Duodenal mucosa (tissue), 2 donors: ENCODE data around the gene FBP1.
"Not testable (repeated sequence)": the region's sequence is repeated elsewhere in the genome, so short reads cannot be mapped to it uniquely, and the experiment has no call there.

Experiments used
- H3K27ac ChIP-seq: one replicate; pipeline ENCODE4 v1.7.0; 2013; ENCODE audit warnings: low read depth, low read length
- H3K27me3 ChIP-seq, 2 donors: one replicate each; pipeline ENCODE4 v1.7.0; 2013; ENCODE audit warnings: low read length in 2 of 2, control low read depth in 1 of 2; ENCODE audit not compliant: insufficient read depth in 2 of 2, control insufficient read depth in 1 of 2
- H3K36me3 ChIP-seq, 2 donors: one replicate each; pipeline ENCODE4 v1.7.0; 2013; ENCODE audit warnings: low read length in 2 of 2, control low read depth in 1 of 2; ENCODE audit not compliant: insufficient read depth in 2 of 2, control insufficient read depth in 1 of 2
- H3K4me1 ChIP-seq, 2 donors: one replicate each; pipeline ENCODE4 v1.7.0; 2013; ENCODE audit warnings: low read length in 2 of 2, control low read depth in 1 of 2; ENCODE audit not compliant: insufficient read depth in 2 of 2, control insufficient read depth in 1 of 2
- H3K4me3 ChIP-seq, 2 donors: one replicate each; pipeline ENCODE4 v1.7.0; 2013; ENCODE audit warnings: low read length in 2 of 2, low read depth in 1 of 2
- H3K9ac ChIP-seq, 2 donors: one replicate each; pipeline ENCODE4 v1.7.0; 2013; ENCODE audit warnings: low read length in 2 of 2, low read depth in 1 of 2
- H3K9me3 ChIP-seq, 2 donors: one replicate each; pipeline ENCODE4 v1.7.0; 2013; ENCODE audit warnings: low read length in 2 of 2, control low read depth in 1 of 2; ENCODE audit not compliant: control insufficient read depth in 1 of 2

Gene FBP1

DNA sequence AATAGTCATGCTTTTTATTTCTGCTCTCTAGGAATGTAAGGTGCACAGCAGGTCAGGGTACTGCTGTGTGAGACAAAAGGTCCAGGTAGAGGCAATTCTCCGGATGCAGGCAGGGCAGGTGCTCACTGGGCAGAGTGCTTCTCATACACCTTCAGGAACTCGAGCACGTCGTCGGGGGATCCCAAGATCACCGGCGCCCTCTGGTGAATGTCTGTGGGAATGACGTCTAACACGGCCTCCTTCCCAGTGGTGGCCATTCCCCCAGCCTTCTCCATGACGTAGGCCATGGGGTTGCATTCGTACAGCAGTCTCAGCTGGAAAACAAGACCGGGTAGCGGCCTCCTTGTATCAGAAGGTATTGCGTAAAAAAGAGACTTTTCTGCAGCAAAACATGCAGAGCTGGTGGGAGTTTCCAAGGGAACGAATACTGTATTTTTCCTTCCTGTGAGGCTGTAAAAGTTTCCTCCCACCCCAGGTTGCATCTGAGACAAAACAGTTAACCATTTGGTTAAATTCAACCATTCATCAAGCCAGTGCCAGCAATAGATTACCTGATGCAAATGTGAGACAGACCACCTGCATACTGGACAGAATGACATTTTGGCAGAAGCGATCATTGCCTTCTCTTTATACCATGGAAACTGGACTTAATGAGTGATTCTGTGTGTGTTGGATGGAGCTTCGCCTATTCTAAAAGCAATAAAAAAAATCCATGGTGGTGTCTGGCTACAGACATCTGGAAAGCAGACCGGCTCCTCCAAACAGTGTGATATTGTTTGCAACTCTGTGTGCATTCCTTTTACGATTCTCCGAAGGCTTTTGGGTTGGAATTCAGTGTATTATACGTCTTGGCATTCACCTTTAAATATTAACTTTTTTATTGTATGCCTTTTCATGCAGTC, 35.8 kb downstream of the FBP1 start:
- H3K27me3 ChIP-seq, result no peaks in the 10 kb centered on the region
- no peaks in the 10 kb centered on the region for H3K9me3 ChIP-seq
- no peak overlapping the region for H3K4me3 ChIP-seq
- peaks cover 0 to 22% of the 10 kb centered on the region in 2 donors for H3K36me3 ChIP-seq
- no peak overlapping the region for H3K27ac ChIP-seq
- H3K4me1 ChIP-seq, result peaks cover 36 to 40% of the 10 kb centered on the region in 2 donors
- no peak overlapping the region for H3K9ac ChIP-seq

- Histone ChIP-seq H3K27ac (no peak overlapping the region), H3K9ac (no peak overlapping the region), H3K4me1 (peaks cover 30 to 34% of the 10 kb centered on the region in 2 donors), H3K9me3 (no peaks in the 10 kb centered on the region), H3K27me3 (no peaks in the 10 kb centered on the region), H3K36me3 (peaks cover 0 to 22% of the 10 kb centered on the region in 2 donors), H3K4me3 (no peak overlapping the region)
Measured at GRCh38 chr9:94602666-94603065, 36.7 kb downstream of the FBP1 start.

DNA sequence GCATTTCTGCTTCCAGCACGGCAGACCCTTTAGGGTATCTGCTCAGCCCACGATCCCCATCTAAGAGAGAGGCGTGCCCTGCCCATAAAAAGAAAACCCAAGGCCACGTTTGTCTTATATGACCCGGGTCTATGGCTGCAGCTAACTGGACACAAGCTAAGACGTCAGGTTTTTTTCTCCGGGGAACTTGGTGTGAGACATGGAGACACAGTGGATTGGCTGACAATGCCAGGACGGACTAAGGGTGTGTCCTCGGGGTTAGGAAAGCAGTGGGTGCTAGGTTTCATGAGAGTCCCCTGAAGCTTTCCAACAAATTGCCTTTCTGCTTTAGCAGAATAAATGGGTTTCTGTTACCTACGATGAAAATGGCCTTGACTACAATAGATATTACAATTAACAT, 38.6 kb downstream of the FBP1 start:
- peaks cover 13 to 19% of the 10 kb centered on the region in 2 donors for H3K4me1 ChIP-seq
- H3K4me3 ChIP-seq, result no peak overlapping the region
- H3K9me3 ChIP-seq, result no peaks in the 10 kb centered on the region
- no peak overlapping the region for H3K27ac ChIP-seq
- no peak overlapping the region for H3K9ac ChIP-seq
- H3K36me3 ChIP-seq, result peaks cover 0 to 14% of the 10 kb centered on the region in 2 donors
- H3K27me3 ChIP-seq, result no peaks in the 10 kb centered on the region

- peaks cover 13 to 19% of the 10 kb centered on the region in 2 donors for H3K4me1 ChIP-seq
- H3K4me3 ChIP-seq, result no peak overlapping the region
- H3K36me3 ChIP-seq, result peaks cover 0 to 11% of the 10 kb centered on the region in 2 donors
- no peak overlapping the region for H3K9ac ChIP-seq
- H3K27me3 ChIP-seq, result no peaks in the 10 kb centered on the region
- H3K9me3 ChIP-seq, result no peaks in the 10 kb centered on the region
- H3K27ac ChIP-seq, result no peak overlapping the region
Measured at GRCh38 chr9:94600258-94600657, 39.1 kb downstream of the FBP1 start.

GRCh38 chr9:94599102-94599501, 40.2 kb downstream of the FBP1 start:
- H3K9me3 ChIP-seq, result no peaks in the 10 kb centered on the region
- peaks cover 0 to 4% of the 10 kb centered on the region in 2 donors for H3K36me3 ChIP-seq
- no peak overlapping the region for H3K9ac ChIP-seq
- no peaks in the 10 kb centered on the region for H3K27me3 ChIP-seq
- peaks cover 17% of the 10 kb centered on the region in 2 donors for H3K4me1 ChIP-seq
- no peak overlapping the region for H3K27ac ChIP-seq
- no peak overlapping the region for H3K4me3 ChIP-seq

GRCh38 chr9:94593459-94594345, 45.6 kb downstream of the FBP1 start, which contains the start of gene FBP2:
TSS of gene FBP2 (minus strand) at chr9:94593824. CDS start at chr9:94593726, 98 bp downstream.
- Histone ChIP-seq H3K27me3 (no peaks in the 10 kb centered on the region), H3K27ac (no peak within 1 kb of the TSS), H3K4me1 (peaks cover 14 to 19% of the 10 kb centered on the region in 2 donors), H3K9ac (peak within 1 kb of the TSS; percentile 28 to 51), H3K36me3 (no peaks in the 10 kb centered on the region), H3K4me3 (peak within 1 kb of the TSS; percentile 31 to 45), H3K9me3 (no peaks in the 10 kb centered on the region)

- not testable (repeated sequence) for H3K9ac ChIP-seq, H3K27me3 ChIP-seq, H3K36me3 ChIP-seq, H3K27ac ChIP-seq, H3K4me3 ChIP-seq, H3K9me3 ChIP-seq
- peaks cover 14 to 19% of the 10 kb centered on the region in 2 donors for H3K4me1 ChIP-seq
Measured at GRCh38 chr9:94592683-94593082, 46.6 kb downstream of the FBP1 start.

DNA sequence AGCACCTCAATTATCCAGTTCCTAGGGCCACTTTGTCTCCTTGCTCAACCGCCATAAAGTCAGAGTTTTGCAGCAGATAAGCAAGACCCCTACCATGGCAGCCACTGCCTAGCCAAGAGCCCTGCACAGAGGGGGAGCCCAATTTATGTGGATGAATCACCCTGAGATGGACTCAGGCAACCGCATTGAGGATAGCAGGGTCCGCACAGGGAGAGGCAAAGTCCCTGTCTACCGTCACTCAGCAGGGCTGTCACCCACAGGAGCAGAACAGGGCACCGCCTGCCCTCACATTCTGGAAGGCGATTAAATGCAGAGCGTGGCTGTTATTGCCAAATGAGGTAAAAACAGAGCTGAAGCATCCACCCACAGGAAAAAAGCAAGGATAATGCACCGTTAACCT, 47.4 kb downstream of the FBP1 start:
- H3K4me1 ChIP-seq, result peaks cover 14 to 19% of the 10 kb centered on the region in 2 donors

DNA sequence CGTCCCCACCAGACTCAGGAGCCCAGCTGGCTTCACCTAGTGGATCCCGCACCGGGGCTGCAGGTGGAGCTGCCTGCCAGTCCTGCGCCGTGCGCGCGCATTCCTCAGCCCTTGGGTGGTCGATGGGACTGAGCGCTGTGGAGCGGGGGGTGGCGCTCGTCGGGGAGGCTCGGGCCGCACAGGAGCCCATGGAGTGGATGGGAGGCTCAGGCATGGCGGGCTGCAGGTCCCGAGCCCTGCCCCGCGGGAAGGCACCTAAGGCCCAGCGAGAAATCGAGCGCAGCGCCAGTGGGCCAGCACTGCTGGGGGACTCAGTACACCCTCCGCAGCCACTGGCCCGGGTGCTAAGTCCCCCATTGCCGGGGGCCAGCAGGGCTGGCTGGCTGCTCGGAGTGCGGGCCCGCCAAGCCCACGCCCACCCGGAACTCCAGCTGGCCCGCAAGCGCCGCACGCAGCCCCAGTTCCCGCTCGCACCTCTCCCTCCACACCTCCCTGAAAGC, 48.2 kb downstream of the FBP1 start:
- not testable (repeated sequence) for H3K9me3 ChIP-seq, H3K36me3 ChIP-seq, H3K9ac ChIP-seq, H3K27ac ChIP-seq, H3K4me3 ChIP-seq, H3K27me3 ChIP-seq
- H3K4me1 ChIP-seq, result peaks cover 14 to 19% of the 10 kb centered on the region in 2 donors

More for the DNA sequence above, 47.4 kb downstream of the FBP1 start:
- H3K9me3 ChIP-seq, result no peaks in the 10 kb centered on the region
- H3K27ac ChIP-seq, result no peak overlapping the region
- no peaks in the 10 kb centered on the region for H3K27me3 ChIP-seq
- H3K9ac ChIP-seq, result no peak overlapping the region
- no peak overlapping the region for H3K4me3 ChIP-seq
- H3K36me3 ChIP-seq, result no peaks in the 10 kb centered on the region

- H3K27ac ChIP-seq, result no peak overlapping the region
- H3K4me3 ChIP-seq, result no peak overlapping the region
- no peaks in the 10 kb centered on the region for H3K9me3 ChIP-seq
- no peak overlapping the region for H3K9ac ChIP-seq
- H3K36me3 ChIP-seq, result no peaks in the 10 kb centered on the region
- H3K4me1 ChIP-seq, result peaks cover 11% of the 10 kb centered on the region in 2 donors
- H3K27me3 ChIP-seq, result no peaks in the 10 kb centered on the region
Measured at GRCh38 chr9:94588681-94589080, 50.6 kb downstream of the FBP1 start.
